A673 (cell line): ENCODE results near the gene CES3. TPM values are rescaled to one million over a fixed set of nuclear protein-coding genes. Genes with fewer than 3 reads are reported as not detected.
A peak's percentile ranks its signal among the peaks of the same experiment; 100 is the strongest.
"Not testable (repeated sequence)": the region's sequence is repeated elsewhere in the genome, so short reads cannot be mapped to it uniquely, and the experiment has no call there.

Experiments used
- BruUV-seq: library from RNA; stranded (reverse); fragments of 400-500 nt; replicated peaks from 2 replicates; lab custom pipeline; 2021; lab: Mats Ljungman, UMichigan
- CTCF ChIA-PET: fragments of 300-600 bp; sonication (Branson Sonifier 250); formaldehyde crosslinking; loops from one replicate; lab custom pipeline; 2022; ENCODE audit warnings: antibody characterized with exemption; lab: Charles Lee
- POLR2A ChIA-PET: fragments of 300-600 bp; sonication (Branson Sonifier 250); formaldehyde crosslinking; loops from one replicate; lab custom pipeline; 2022; ENCODE audit warnings: antibody characterized with exemption; ENCODE audit not compliant: low non-redundant PET; lab: Charles Lee
- DNase-seq: peaks from one replicate; pipeline ENCODE4 v3.0.0-alpha.2; 2015; ENCODE audit warnings: low spot score
- H3K27ac ChIP-seq: fragments of 200-600 bp; sonication (generic); 2 replicates; pipeline ENCODE4 v1.5.1; 2016; ENCODE audit warnings: mixed run types, low read depth, mild to moderate bottlenecking, mixed read lengths, antibody characterized with exemption, low read length; ENCODE audit not compliant: poor library complexity, severe bottlenecking
- H3K27me3 ChIP-seq: fragments of 200-600 bp; sonication (generic); replicated peaks from 2 replicates; pipeline ENCODE4 v1.6.1; 2017; ENCODE audit warnings: mixed run types, low read depth, mild to moderate bottlenecking, mixed read lengths, antibody characterized with exemption, low read length; ENCODE audit not compliant: insufficient read depth, poor library complexity
- H3K36me3 ChIP-seq: fragments of 200-600 bp; sonication (generic); 2 replicates; pipeline ENCODE4 v1.6.1; 2016; ENCODE audit warnings: mixed run types, mild to moderate bottlenecking, mixed read lengths, antibody characterized with exemption, low read length; ENCODE audit not compliant: insufficient read depth, poor library complexity, severe bottlenecking
- H3K4me1 ChIP-seq: fragments of 200-600 bp; sonication (generic); 2 replicates; pipeline ENCODE4 v1.6.1; 2017; ENCODE audit warnings: mixed run types, mild to moderate bottlenecking, mixed read lengths, antibody characterized with exemption, low read length; ENCODE audit not compliant: insufficient read depth, poor library complexity, severe bottlenecking
- H3K4me3 ChIP-seq: fragments of 200-600 bp; sonication (generic); 2 replicates; pipeline ENCODE4 v1.5.1; 2016; ENCODE audit warnings: low read depth, mixed run types, mild to moderate bottlenecking, mixed read lengths, low read length; ENCODE audit not compliant: poor library complexity, severe bottlenecking
- H3K9me3 ChIP-seq: fragments of 200-600 bp; sonication (generic); 2 replicates; pipeline ENCODE4 v1.6.1; 2016; ENCODE audit warnings: mixed run types, low read depth, mild to moderate bottlenecking, mixed read lengths, antibody characterized with exemption, low read length; ENCODE audit not compliant: poor library complexity, severe bottlenecking
- EZH2 ChIP-seq: fragments of 200-600 bp; sonication (generic); IDR thresholded peaks from 2 replicates; pipeline ENCODE4 v1.6.1; 2017; ENCODE audit warnings: borderline replicate concordance, low read depth, mild to moderate bottlenecking, mixed read lengths, antibody characterized with exemption, low read length; ENCODE audit not compliant: poor library complexity, severe bottlenecking
- intact Hi-C: fragments of 100-400 bp; cut with micrococcal nuclease; formaldehyde crosslinking; loops from one replicate; pipeline ENCODE4 v1.10.0; 2022; ENCODE audit not compliant: unreplicated experiment
- total RNA-seq: library from RNA; stranded (reverse); gene quantifications from 2 replicates; pipeline ENCODE4 v1.2.3, GENCODE V29; 2021
- TF ChIP-seq, protein P1 (sequence below): fragments of 300-800, 200-600 bp; sonication (generic); conservative IDR thresholded peaks from 2 replicates; pipeline ENCODE4 v1.5.1; 2017; ENCODE audit warnings: low read depth, mild to moderate bottlenecking, antibody characterized with exemption, low read length, moderate library complexity, mixed read lengths

The CES3 gene
- total RNA-seq, 1 experiment from 2014 or later = 3.9 TPM

DNA sequence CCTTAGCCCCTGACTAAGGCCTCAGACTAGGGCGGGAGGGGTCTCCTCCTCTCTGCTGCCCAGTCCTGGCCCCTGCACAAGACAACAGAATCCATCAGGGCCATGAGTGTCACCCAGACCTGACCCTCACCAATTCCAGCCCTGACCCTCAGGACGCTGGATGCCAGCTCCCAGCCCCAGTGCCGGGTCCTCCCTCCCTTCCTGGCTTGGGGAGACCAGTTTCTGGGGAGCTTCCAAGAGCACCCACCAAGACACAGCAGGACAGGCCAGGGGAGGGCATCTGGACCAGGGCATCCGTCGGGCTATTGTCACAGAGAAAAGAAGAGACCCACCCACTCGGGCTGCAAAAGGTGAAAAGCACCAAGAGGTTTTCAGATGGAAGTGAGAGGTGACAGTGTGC is 12.7 kb downstream of the CES3 start:
- DNase-seq = no peak
- CTCF ChIA-PET = interaction anchor here (1.1 kb wide), 1 partner anchor 182 kb away, joined by 3 read pairs; no protein-coding TSS in a partner anchor
- peaks cover 4% of the 10 kb centered on the region for H3K4me1 ChIP-seq
- H3K27ac ChIP-seq = peak overlapping the region; percentile 60
- no TSS peak for BruUV-seq
- intact Hi-C loops = no loop called here
- H3K9me3 ChIP-seq = no peaks in the 10 kb centered on the region
- no peaks in the 10 kb centered on the region for H3K27me3 ChIP-seq
- no peaks in the 10 kb centered on the region for H3K36me3 ChIP-seq
- POLR2A ChIA-PET = no interaction called here
- TF ChIP-seq, protein P1, sequence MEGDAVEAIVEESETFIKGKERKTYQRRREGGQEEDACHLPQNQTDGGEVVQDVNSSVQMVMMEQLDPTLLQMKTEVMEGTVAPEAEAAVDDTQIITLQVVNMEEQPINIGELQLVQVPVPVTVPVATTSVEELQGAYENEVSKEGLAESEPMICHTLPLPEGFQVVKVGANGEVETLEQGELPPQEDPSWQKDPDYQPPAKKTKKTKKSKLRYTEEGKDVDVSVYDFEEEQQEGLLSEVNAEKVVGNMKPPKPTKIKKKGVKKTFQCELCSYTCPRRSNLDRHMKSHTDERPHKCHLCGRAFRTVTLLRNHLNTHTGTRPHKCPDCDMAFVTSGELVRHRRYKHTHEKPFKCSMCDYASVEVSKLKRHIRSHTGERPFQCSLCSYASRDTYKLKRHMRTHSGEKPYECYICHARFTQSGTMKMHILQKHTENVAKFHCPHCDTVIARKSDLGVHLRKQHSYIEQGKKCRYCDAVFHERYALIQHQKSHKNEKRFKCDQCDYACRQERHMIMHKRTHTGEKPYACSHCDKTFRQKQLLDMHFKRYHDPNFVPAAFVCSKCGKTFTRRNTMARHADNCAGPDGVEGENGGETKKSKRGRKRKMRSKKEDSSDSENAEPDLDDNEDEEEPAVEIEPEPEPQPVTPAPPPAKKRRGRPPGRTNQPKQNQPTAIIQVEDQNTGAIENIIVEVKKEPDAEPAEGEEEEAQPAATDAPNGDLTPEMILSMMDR = no peak
- TF ChIP-seq EZH2 = no peak
- no peak overlapping the region for H3K4me3 ChIP-seq

DNA sequence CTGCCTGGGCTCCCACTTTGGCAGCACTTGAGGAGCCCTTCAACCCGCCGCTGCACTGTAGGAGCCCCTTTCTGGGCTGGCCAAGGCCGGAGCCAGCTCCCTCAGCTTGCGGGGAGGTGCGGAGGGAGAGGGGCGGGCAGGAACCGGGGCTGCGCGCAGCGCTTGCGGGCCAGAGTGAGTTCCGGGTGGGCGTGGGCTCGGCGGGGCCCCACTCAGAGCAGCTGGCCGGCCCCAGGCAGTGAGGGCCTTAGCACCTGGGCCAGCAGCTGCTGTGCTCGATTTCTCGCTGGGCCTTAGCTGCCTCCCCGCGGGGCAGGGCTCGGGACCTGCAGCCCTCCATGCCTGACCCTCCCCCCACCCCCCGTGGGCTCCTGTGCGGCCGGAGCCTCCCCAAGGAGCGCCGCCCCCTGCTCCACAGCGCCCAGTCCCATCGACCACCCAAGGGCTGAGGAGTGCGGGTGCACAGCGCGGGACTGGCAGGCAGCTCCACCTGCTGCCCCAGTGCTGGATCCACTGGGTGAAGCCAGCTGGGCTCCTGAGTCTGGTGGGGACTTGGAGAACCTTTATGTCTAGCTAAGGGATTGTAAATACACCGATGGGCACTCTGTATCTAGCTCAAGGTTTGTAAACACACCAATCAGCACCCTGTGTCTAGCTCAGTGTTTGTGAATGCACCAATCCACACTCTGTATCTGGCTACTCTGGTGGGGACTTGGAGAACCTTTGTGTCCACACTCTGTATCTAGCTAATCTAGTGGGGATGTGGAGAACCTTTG is 13.3 kb downstream of the CES3 start:
- H3K4me3 ChIP-seq, BruUV-seq, DNase-seq, H3K27me3 ChIP-seq, POLR2A ChIA-PET, H3K4me1 ChIP-seq, H3K27ac ChIP-seq, H3K36me3 ChIP-seq, H3K9me3 ChIP-seq, intact Hi-C loops: not testable (repeated sequence)
- CTCF ChIA-PET = interaction anchor here (1.1 kb wide), 1 partner anchor 181 kb away, joined by 3 read pairs; no protein-coding TSS in a partner anchor

DNA sequence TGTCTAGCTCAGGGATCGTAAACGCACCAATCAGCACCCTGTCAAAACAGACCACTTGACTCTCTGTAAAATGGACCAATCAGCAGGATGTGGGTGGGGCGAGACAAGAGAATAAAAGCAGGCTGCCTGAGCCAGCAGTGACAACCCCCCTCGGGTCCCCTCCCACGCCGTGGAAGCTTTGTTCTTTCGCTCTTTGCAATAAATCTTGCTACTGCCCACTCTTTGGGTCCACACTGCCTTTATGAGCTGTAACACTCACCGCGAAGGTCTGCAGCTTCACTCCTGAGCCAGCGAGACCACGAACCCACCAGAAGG is 13.8 kb downstream of the CES3 start:
- not testable (repeated sequence) for H3K4me1 ChIP-seq, BruUV-seq, H3K27me3 ChIP-seq, H3K4me3 ChIP-seq, H3K9me3 ChIP-seq, H3K27ac ChIP-seq, H3K36me3 ChIP-seq
- POLR2A ChIA-PET = interaction anchor here (0.6 kb wide), 1 partner anchor 162 kb away, joined by 4 read pairs; no protein-coding TSS in a partner anchor
- peak; percentile 39 for DNase-seq
- CTCF ChIA-PET = interaction anchor here (1.1 kb wide), 1 partner anchor 181 kb away, joined by 3 read pairs; no protein-coding TSS in a partner anchor
- intact Hi-C loops = loop anchor here (5.0 kb wide), 1 partner anchor 127 kb away; no protein-coding TSS in a partner anchor

DNA sequence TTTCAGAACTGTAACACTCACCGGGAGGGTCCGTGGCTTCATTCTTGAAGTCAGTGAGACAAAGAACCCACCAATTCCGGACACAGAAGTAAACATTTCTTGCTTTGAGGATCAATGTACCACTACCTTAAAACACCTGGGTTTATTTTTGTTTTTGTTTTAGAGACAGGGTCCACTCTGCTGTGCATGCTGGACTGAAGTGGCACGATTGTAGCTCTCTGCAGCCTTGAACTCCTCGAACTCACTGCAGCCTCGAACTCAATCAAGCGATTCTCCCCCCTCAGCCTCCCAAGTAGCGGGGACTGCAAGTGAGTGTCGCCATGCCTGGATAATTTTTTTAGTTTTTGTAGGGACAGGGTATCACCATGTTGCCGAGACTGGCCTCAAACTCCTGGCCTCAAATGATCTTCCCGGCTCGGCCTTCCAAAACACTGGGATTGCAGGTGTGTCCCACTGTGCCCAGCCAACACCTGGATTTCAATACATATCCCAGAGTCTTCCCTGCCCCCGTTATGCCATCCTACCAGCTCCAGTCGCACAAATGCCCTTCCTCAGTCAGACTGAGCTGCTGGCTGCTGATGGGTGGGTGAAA is 14.3 kb downstream of the CES3 start:
- Histone ChIP-seq H3K36me3 (no peaks in the 10 kb centered on the region), H3K4me1 (peaks cover 9% of the 10 kb centered on the region), H3K27ac (no peak overlapping the region), H3K4me3 (no peak overlapping the region), H3K27me3 (no peaks in the 10 kb centered on the region), H3K9me3 (no peaks in the 10 kb centered on the region)
- DNase-seq = no peak
- POLR2A ChIA-PET = interaction anchor here (0.6 kb wide), 1 partner anchor 162 kb away, joined by 4 read pairs; no protein-coding TSS in a partner anchor
- no peak for TF ChIP-seq EZH2
- TF ChIP-seq, protein P1 = no peak
- CTCF ChIA-PET = interaction anchor here (0.5 kb wide), 1 partner anchor 18 kb away, joined by 10 read pairs; no protein-coding TSS in a partner anchor
- intact Hi-C loops = loop anchor here (5.0 kb wide), 1 partner anchor 127 kb away; no protein-coding TSS in a partner anchor
- TSS peak; percentile 90 for BruUV-seq
